ENCODE data around the gene FHOD3.
"Not testable (repeated sequence)": the region's sequence is repeated elsewhere in the genome, so short reads cannot be mapped to it uniquely, and the experiment has no call there.

The FHOD3 gene

DNA sequence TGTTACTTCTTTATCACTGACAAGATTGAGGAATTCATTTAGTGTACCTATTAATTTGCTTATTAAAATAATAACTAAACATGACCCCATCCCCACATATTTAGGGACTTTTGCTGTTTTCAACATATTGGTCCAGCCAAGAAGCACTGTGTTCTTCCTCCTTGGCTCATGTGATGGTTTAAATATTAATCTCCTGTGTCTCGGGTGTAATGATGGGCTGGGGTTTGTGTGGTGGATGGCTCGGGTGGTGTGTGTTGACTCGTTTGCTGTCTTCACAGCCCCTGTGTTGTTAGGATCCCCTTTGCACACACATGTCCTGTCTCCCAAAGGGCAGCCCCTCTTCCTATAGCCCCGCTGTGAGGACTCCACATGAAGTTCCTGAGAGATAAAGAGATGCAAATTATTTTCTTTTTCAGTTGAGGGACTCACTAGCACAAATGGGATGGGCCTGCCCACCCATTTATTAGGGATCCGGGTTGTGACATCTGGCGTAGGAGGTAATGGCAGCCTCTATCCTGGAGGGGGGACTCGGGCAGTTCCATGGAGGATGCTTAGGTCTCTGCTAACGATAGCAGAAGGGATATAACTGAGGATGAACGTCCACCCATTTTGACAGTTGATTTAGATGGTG lies 53.4 kb downstream of the FHOD3 start:
- DNase-seq = no peak

DNA sequence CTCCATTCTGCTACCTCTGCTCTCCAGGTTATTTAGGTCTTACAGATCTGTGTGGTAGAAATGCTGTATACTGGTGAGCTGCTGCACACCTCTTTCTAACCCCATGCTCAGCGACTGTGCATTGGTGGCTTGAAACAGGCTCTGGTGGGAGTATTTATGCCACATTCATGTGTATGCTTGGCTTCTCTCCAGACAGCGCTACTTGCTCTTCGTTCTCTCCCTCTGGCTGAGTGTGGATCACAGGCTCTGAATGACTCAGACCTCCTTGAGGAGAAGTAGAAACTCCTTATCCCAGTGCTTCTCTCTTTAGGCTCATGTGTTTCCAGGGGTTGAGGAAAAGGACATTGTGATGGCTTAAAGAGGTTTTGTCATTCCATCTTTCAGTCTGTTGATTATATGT lies 54.9 kb downstream of the FHOD3 start:
- DNase-seq = no peak

DNA sequence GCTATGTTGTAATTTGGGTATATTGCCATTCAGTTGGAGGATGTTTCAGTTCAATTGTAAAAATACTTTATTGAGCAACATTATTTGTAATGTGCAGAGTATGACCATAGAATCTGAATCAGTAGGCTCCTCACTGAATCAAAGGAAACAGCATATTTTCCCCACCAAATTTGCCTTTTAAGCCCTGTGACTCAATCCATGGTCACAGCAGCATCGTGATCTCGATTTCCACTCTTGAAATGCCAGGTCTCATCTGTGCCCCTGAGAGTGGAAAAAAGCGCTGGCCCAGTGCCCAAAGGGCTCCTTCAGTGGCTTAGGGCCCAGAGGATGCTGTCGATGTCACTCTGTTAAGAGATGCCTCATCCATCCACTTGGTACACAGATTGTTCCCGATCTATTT lies 57.5 kb downstream of the FHOD3 start:
- DNase-seq = peak in 1 of 14 donors; percentile 11

DNA sequence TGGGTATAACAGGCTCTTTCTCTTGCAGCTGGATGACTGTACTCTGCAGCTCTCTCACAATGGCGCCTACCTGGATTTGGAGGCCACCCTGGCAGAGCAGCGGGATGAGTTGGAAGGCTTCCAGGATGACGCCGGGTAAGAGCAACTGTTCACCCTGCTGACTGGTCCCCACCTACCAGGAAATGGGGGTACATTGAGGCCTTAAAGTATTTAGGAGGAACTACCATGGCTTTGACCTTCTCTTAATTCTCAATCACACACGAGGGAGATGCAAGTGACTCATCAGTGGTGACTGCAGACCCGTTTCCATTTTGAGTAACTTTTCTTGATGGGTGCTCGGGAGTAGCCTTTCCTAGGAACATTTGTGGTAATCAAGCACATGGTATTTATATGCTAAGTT lies 58.0 kb downstream of the FHOD3 start:
- no peak for DNase-seq

DNA sequence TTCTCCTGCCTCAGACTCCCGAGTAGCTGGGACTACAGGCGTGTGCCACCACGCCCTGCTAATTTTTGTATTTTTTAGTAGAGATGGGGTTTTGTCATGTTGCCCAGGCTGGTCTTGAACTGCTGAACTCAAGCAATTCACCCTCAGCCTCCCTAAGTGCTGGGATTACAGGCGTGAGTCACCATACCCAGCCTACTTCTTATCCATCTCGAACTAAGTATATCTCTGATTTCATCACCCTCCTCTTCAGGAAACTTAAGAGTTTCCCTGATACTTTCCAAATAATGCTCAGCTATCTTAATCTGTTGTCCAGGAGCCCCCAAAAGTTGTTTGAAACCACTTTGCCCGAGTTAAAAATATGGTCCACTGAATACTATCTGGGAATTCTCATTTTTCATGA lies 59.2 kb downstream of the FHOD3 start:
- not testable (repeated sequence) for DNase-seq

DNA sequence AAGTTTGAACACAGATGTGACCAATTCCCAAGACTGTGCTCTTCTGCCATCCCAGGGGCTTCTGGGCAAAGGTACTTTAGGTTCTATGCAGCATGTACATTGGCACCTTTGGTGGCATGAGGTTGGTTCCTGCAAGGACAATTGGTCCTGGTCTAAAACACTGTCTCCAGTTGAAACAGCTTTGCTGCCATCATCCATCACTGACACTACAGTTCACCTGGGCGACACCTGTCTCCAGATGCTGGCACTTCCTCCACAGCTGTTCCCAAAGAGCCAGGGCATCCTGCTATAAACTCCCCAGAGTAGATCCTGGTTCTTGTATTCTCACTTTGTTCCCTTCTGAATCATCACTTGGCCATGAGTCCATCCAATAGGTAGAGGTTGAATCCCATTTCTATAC lies 60.6 kb downstream of the FHOD3 start:
- DNase-seq = no peak

DNA sequence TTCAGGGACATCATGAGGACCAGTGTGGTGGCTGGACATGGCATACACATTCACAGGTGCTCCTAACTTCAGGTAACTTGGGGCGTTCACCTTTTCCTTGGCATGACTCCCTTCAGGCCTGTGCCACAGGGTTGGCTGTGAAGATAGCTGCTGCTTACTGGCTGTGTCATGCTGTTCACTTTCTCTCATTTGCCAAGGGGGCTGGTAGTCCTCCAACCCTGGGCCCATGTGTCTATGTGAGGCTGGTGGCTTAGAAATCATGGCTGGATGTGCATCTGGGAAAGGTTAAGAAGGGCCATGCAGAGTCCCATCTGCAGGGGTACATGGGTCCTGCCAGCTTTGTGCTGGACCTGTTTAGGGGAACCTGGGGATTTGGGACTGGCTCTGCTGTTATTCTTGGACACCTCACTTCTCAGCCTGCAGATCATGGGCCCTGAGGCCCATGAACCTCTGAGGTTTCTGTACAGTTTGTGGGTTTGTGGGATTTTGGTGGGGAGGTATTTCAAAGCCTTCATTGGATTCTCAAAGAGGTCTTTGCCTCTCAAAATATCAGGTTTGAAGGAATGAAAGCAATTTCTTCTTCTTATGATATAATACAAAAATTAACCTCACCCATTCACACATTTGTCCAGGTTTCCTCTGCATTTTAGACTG lies 62.9 kb downstream of the FHOD3 start:
- no peak for DNase-seq

DNA sequence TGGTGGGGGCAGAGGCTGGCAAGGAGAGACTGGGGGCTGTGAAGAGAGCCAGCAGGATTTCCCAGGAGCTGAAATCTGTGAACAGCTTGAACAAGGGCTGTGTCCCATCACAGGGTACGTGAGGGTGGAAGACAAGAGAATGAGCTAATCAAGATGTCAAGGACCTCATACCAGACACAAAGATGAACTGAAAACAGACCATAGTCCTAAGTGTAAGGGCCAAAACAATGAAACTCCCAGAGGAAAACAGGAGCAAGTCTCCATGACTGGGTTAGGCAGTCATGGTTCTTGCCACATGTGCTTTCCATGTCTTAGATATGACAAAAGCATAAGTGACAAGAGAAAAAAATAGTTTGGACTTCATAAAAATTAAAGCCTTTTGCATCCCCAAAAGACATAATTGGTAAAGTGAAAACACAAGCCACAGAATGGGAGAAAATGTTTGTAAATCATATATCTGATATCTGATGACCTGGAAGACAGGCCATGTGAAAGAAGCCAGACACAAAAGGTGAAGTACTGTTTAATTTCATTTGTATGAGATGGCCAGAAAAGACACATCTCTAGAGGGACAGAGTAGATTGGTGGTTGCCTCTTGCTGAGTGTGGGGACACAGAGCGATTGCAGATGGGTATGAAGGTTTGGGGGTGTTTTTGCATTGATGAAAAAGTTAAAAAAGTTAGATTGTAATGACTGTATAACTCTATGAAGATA lies 67.6 kb downstream of the FHOD3 start:
- DNase-seq = no peak

DNA sequence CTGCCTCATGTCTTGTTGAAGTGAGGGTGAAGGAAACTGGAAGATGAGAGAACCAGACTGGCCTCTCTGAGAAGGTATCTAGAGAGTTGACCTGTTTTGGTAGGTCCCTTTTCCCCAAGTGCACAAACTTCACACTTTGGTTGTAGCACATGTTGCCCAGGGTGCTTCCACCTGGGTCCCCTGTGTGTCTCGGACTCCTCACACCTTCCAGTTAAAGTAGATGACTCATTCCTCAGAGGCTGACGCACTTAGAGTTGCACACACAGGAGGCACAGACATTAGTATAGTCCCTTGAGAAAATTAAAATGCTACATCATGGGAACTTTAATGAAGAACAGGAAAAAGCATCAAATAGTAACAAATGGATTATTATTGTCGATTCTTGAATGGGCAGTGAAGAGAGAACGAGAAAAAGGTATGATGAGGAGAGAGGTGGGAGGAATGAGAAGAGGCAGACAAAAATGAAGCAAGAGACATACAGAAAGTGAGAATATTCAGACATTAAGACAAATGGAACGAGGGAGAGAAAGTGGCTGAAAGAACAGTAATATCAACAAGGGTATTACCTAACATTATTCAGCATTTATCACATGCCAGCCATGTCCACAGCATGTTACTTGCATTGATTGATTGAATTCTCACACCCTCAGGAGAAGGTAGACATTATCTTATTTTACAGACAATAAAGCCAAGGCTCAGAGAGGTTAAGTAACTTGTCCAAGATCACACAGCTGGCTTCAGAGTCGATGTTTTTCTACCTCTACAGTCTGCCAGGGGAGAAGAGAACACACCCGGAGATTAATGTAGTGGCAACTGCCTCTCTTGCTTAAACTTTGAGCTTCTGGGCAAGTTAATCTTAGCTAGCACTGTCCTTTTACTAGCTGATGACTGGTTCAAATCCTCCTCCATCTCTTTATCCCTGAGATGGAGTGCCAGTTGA lies 68.6 kb downstream of the FHOD3 start:
- DNase-seq = no peak

DNA sequence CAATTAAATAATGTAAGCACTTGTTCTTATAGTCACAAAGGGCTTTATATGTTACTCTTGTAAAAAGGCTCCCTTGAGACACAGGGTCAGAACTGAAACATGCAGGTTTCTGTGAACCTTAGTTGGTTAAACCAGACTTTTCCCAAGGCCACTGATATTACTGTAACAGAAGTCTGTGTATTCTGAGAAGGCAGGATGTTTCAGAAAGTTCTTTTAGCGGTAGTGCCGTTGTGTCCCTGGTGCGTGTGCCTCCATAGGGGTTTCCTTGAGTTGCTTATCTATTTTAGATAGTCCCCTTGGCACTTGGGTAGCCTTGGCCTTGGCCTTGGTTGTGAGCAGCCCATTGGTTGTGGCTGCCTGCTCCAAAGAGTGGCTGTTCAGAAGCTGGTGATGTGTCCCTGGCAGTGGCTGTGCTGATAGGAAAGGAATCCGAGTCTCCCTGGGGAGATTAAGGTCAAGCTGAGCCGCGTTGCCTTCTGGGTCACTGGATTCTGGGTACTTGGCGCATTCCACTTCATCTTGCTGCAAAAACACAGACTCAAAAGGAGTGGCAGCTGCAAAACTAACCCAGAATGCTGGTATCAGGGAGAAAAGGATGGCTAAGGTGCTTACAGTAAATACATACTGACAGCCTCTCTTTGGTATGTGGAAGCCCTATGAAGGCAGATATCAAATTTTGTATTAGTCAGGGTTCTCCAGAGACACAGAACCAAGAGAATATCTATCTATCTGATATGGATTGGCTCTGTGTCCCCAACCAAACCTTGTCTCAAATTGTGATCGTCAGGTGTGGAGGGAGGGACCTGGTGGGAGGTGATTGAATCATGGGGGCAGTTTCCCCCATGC lies 69.7 kb downstream of the FHOD3 start:
- no peak for DNase-seq

DNA sequence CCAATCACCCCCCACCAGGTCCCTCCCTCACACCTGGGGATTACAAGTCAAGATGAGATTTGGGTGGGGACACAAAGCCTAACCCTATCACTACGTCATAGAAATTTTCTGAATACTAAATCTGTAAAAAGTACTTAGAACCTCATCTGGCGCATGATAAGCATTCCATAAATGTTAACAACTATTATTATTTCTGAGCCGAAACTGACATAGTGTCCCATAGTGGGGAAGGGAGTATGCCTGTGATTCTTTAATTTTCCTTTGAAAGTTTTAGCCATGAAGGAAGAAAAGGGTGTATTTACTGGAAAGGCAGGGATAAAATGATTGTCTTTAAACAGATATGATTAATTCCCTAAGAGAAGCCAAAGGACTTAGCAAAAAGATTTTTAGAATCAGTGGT lies 71.4 kb downstream of the FHOD3 start:
- DNase-seq = no peak

DNA sequence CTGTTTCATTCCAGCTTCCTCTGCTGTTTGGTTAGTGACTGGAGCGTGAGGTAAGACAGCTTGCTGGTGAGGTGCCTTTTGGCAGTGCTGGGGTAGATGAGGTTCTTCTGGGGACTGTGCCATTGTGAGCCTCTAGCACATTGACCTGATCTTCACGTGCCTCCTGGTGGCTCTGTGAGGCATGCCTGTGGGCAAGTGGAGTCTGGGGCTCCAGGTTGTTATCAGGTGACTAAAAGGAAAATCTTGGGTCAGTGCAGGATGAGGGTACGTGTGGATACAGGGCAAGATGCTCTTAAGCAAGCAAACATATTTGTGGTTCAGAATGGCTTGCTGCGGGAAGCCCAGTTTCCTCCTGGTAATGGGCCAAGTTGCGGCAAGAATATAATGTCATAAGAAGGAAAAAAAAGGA lies 75.4 kb downstream of the FHOD3 start:
- DNase-seq = no peak

DNA sequence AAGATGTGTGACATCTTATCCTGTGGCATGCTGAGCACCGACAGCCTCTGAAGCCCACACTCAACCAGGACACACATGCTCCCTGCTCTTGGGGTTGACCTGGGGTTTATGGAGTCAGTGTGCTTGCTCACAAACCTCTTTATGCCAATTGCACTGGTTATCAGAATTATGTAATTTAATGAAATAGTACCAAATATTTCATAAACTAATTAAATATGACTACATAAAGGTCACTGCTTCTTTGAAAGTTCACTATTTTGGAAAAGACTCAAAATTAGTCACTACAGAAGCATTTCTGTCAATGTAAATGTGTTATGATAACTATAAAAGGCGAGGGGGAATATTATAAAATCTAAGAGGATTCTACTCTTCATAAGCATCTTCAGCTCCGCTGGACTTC lies 76.7 kb downstream of the FHOD3 start:
- no peak for DNase-seq

DNA sequence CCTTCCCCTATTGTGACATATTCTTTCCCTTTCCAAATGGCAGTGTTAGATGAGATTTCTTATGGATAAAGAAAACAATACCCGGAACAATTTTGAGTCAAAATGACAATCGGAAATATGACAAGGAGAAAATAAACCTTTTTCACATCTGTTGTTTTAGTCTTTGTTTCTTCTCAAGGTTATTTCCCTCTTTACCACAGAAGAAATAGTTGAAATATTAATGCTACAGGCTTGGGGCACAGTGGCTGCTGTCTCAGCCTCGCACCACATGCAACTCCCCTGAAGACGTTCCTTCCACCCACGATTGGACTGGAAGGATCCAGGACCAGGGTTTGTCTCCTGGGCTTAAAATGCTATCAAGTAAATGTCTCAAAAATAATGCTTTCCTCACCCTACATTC lies 77.6 kb downstream of the FHOD3 start:
- DNase-seq = no peak

DNA sequence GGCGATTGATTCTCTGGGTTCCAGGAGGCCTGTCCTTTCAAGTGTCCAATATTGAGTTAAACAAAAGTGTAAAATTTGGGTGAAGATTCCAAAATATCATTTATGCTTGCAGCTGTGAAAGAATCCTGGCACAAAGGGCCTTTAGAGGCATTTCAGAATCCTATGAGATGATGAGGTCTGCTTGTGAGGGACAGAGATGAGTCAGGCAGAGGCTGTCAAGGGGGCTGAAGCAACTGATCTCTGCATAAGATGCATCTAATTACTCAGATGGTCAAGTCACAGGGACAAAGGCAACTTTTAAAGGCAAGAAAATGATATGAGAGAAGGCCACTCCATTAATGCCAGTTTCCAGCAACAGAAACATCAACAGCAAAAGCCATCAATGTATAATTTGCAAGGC lies 78.8 kb downstream of the FHOD3 start:
- DNase-seq = no peak

DNA sequence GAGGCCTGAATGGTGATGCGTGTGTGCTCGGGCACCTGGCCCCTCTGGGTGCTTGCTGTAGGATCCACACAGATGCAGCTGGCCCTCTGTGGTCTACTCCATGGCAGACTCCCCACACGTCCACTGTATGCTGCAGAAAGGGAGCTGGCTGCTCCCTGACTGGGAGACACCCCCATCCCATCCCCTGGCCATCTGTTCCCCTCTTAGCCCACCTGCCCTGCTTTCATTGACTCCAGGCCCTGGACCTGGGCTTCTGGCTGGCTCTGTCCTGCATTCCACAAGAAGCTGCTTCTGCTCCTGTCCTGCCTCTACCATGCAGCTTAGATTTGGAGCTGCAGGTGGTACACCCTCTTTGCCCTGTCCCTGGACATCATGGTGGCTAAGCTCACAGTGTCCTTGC lies 80.1 kb downstream of the FHOD3 start:
- no peak for DNase-seq

DNA sequence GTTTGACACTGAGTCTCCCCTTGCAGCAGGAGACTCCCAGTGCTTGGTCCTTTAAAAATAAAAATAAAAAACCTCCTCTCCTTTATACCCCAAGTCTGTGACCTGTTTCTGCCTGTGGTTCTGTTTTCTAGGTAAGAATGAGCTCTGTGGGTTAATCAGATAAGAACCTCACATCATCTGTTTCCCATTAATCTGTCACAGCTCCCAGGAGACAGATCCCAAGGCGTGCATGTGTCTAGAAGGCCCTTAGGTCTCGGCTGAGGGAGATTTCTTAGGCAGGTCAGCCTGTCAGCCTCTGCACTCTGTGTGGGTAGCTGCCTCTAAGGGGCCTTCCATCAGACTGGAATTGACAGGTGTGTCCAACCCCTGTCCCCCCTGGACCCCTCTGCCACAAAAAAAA lies 80.7 kb downstream of the FHOD3 start:
- DNase-seq = no peak

DNA sequence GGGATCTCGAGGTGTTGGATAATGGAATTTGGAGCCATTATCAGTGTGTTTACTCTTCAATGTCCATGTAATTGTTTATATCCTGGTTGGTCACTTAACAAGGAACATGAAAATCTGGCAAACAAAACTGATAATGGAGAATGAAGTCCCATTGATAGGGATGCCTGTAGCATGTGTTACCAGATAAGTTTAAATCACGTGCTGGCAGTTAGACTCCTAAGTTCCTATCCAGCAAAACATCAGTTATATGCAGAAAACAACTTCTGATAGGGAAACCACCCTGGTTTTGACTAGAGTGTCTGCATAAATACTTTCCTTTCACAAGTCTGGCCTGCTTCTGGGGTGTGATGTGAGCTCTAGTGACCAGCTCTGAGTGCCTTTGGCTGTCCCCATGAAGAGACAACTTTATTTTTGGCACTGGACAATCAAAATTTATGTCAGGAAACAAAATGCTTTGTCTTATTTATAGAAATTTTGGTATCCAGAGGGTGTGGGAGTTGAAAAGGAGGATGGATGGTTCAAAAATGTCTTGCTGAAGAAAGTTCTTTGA lies 82.0 kb downstream of the FHOD3 start:
- no peak for DNase-seq

DNA sequence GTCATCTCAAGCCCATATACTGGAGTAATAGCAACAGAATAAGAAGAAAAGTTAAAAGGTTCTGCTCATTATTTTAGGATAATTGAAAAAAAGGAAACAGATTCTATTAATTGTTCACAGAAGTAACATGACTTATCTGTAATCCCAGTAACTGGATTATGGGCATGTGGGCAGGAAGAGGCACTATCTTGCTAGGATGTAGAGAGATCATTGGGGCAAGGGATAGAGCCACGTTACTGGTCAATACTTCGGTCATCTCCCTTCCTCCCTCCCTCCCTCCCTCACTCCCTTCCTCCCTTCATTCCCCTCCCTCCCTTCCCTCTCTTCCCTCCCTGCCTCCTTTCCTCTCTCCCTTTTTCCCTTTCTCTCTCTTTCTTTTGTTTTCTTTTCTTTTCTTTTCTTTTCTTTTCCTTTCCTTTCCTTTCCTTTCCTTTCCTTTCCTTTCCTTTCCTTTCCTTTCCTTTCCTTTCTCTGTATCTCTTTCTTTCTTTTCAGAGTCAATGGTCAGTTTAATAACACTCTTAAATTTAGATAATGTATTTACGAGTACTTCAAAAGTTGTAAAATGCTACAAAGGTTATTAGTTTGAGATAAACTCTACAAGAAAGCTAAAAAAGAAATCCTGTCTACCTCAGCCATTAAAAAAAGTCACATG lies 82.8 kb downstream of the FHOD3 start:
- no peak for DNase-seq

DNA sequence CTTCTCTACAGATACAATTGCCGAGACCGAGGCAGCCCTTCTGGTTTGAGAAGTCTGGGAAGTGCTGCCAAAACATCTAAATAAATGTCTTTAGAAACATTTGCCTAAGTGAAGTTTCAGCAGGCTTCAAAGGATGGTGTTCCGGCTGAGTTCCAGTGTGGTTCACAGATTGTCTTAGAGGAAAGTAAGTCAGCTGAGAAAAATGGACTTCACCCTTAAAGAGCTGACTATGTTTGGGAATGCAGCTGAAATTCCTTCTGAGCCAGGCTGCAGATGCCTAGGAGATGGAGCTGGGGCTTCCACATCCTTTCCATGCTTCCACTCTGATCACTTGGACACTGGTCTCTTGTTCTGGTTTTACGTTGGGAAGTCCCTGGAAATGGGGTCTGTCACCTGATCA lies 83.6 kb downstream of the FHOD3 start:
- DNase-seq = peak in 5 of 14 donors; percentile 17 to 21 (median 20)

DNA sequence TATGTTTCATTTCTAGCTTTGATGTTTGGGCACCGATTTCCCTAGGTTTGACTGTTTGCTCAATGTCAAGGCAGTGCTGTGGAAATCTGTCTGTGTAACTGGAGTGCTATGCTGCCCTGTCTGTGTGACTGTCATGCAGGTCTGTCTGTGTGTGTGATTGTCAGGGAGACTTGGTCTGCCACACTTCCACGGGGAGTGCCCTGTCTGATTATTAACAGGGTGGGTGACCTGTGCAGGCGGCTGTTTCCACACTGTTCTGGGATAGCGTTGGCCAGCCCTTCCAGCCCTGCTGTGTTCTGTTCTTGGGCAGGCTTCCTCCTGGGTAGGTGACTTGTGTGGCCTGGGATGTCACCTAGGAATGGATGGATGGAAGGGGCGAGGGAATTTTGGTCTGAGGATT lies 85.3 kb downstream of the FHOD3 start:
- DNase-seq = no peak
